ENCODE measurements around the gene VDR.
"Not testable (repeated sequence)": the region's sequence is repeated elsewhere in the genome, so short reads cannot be mapped to it uniquely, and the experiment has no call there.

The VDR gene

DNA sequence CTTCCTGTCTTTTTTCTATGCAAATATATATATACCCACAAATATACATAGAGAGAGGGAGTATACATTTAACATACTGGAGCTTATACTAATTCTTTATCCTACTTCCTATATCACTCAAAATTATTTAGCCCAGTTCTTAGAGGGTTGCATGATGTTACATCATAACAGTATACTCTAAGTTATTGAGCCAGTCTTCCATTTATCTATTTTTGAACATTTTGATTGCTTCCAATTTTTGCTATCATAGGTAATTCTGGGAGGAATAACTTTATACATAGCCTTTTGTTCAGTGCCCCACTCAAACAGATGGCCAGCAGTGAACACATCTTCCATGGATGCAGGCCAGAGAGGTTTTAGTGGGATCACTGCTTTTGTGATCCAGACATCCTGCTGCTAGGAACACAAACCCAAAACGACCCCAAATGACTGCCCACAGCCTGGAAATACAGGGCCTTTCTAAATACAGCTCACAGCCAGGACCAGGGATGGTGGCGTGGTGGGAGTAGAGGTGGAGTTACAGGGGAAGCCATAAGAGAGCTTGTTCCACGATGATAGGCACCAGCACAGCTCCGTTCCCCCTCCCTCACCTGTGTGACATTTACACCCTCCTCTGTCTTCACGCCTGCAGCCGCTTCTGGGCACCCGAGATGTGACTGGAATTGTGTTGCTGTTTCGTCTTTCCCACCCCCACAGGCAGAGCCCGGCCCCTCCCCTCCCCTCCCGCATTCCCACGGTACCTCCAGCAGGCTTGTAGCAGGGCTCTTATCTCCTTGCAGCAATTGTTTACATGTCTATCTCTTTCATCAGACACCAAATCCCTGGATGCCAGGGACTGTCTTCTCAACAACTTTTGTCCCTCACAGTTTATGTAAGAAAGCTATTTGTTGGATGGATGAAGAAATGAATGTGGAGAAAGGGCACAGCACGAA lies 54.4 kb downstream of the VDR start:
- DNase-seq = no peak

DNA sequence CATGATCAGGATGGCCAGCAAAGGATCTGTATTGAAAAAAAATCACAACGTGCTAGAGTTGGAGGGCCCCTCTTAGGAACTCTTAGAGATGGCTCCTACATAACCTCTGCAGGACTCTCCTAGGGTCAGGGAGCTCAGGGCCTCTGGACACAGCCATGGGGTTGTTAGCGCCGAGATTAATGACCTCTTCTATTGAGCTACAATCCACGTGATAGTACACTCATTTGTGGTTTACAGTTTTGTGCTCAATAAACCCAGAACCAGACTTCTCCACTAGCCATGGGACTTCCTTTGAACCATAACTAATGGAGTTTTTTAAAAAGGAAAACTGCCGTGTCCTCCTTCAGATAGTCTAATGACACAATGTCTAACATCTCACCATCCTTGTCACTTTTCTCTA lies 55.5 kb downstream of the VDR start:
- no peak for DNase-seq

DNA sequence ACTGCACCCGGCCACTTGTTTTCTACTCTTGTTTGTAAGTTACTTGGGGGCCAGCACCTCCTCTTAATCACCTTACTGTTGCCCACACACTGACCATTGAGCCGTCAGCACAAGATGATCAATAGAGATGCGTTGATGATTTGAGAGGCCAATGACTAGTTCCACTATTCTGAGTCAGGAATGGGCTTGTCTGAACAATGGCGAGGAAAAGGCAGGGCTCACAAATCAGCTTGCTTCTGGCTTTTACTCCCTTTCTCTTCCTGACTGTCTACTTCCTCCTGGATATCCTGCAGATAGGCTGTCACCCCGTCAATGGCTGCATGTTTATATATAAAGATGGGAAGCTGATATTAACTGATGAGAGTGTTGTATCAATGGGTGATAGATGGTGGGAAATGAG lies 55.9 kb downstream of the VDR start:
- DNase-seq = no peak

DNA sequence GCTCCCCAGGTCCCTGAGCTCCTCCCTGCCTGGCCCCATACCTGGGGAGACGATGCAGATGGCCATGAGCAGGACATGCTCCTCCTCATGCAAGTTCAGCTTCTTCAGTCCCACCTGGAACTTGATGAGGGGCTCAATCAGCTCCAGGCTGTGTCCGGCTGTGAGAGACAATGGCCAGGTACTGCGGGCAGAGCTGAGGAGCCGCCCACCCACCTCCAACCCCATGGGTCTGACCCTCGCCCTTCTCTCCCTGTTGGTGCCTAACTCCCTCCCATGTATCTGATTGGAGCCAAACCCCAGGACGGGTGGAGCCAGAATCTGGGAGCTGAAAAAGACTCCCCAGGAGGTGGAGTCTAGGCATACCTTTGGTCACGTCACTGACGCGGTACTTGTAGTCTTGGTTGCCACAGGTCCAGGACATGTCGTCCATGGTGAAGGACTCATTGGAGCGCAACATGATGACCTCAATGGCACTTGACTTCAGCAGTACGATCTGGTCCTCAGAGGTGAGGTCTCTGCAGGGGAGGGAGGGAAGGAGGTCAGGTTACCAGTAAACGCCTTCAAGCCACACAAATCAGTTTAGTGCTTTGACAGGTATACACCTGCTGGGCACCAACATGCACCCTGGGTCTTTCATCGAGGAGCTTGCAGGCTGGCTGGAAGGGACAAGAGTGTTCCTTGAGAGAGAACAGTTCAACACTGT lies 58.3 kb downstream of the VDR start:
- DNase-seq = no peak

DNA sequence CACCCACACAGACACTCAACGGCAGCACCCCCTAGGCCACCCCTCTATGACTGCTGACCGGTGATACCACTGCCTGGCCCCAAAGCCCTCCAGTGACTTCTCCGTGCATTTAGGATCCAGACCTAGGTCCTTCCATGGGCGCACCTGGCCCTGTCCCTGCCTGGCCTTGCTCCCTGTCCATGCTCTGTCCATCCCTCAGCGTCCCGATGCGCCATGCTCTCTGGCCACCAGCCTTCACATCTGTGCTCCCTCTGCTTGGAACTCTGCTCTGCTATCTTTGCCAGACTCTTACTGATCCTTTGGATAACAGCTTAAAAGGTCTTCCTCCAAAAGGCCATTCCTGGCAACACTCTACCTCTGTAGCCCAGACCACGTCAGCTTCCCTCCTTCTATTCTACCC lies 59.7 kb downstream of the VDR start:
- no peak for DNase-seq

DNA sequence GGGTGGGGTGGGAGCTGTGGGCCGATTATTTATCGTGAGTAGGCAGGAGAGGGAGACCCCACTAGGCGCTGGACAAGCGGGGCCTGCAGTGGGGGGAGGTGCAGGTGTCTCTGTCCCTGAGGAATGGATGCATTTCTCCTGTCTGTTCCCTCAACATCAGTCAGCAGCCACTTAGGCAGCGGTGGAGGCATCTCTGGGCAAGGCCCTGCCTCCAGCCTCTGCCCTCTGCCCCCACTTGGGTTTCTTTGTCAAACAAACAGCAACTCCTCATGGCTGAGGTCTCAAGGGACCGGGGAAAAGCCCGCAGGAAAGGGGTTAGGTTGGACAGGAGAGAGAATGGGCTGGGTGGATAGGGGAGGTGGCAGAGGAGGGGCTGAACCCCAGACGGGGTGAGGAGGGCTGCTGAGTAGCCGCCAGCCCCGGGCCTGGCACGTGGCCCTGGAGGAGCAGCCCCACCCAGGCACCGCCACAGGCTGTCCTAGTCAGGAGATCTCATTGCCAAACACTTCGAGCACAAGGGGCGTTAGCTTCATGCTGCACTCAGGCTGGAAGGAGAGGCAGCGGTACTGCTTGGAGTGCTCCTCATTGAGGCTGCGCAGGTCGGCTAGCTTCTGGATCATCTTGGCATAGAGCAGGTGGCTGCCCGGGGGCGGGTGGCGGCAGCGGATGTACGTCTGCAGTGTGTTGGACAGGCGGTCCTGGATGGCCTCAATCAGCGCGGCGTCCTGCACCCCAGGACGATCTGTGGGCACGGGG lies 60.4 kb downstream of the VDR start:
- no peak for DNase-seq

DNA sequence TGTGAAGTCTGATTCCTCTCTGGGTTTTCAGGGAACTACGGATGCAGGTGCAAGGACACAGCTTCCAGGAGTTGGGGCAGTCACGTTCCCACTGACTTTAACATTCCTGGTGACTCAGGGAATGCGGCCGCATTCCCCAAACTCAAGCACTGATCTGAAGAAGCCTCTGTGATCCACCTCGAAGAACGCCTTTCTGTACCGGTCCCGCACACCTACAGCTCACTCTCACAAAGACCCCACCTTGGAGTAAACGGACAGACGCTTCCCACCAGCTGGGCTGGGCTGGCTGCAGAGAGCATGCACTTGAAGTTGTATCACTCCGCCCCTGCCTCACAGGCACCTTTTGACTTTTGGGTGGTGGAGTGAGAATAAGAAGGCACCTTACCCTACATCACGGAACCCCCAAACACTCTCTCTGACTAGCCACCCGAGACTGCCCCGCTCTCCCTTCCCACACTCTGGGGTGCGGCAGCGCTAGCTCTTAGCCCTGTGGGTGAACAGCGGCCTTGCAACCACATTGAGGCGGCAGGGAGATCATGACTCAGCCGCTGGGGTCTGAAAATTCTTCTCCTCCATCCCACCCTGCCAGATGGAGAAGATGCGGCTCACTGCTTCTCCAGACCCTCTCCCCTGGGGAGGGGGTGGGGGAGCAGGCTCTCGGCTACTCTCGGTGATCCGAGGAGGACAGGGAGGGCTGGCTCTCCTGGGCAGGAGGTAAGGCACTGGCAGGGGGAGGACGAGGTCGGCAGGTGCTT lies 61.4 kb downstream of the VDR start:
- DNase-seq = no peak

DNA sequence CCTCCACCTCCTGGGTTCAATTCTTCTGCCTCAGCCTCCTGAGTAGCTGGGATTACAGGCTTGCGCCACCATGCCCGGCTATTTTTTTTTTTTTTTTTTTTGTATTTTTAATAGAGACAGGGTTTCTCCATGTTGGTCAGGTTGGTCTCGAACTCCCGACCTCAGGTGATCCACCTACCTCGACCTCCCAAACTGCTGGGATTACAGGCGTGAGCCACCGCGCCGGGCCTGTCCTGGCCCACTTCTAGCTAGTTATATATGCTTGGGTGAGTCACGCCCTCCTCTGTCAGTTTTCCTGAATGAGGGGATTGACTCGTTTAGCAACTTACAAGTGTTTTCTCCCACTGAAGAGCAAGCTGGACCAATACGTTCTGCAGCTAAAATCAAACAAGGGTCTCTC lies 62.3 kb downstream of the VDR start:
- DNase-seq = not testable (repeated sequence)

DNA sequence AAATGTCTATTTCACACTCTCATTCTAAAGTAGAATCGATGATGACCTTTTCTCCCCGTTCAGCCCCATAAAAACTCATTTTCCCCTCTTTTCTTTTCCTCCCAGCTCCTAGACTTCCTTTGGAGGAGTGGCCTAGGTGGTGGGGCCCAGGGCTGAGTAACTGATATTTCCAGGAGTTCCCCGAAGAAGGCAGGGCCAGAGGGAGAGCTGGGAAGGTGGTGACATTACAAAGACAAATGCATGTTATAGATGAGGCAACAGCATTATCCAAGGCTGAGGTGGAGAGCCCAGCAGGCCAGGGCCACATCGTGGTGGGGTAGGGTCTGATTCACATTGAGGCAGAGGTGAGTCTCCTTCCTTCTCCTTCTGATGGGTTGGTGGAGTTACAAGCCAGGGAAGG lies 62.9 kb downstream of the VDR start:
- DNase-seq = no peak

DNA sequence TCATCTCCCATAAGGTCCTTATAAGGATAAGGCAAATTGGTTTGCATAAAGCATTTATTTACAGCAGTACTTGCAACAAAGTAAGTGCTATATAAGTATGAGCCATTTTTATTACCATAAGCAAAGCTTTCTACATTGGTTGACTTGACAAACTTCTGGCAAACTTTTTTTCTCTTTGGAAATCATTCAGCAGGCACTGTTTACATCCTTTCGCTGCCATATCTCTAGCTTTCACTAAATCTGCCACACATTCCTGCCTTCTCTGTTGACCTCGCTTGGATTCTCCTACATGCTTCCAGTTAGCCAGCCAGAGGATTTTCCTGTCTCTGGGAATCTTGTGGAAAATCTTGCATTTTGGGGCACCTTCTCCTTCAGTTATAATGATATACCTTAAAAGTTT lies 63.3 kb downstream of the VDR start:
- no peak for DNase-seq

DNA sequence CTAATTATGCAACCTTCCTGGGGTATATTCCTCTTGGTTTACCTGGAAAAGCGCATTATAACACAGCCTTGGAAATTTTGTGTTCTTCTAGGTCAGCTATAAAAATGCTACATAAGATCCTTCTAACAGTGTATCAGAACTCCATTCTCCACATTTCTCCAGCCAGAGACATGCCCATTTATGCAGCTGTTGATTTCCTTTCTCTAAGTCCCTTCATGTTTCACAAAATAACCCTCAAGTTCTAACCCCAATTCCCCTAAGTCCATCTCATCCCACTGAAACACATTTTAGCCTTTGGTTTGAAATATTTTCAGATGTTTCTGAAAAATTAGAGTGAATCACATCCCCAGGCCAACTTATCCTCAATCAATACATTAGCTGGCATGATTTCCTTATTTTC lies 64.2 kb downstream of the VDR start:
- DNase-seq = no peak

DNA sequence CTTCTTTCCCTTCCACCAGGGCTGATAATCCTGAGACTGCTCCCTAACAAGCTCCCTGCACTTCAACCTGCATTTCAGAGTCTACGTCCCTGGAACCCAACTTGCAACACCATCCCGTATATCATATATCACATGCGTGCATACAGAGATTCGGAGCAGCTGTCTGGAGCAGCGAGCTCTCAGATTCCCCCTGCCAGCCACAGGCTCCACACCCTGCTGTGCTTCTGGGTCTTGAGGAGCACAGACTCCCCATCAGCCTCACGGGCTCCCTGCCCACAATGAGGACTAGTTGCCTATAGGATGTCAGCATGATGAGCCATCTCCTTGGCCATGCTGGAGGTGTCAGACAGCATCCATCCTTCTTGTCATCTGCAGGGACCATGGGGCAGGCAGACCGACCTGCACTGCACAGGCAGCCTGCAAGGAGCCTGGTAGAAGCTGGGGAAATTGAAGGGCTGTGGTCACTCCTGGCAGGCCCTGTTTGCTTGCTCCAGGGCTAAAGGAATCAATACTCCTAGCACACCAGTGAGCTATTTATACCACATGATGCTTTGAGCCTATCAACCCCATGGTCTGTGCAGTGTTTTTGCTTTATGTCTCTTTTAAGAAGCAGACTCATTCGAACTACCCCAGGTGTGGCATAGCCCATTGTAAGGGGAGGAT lies 65.4 kb downstream of the VDR start:
- no peak for DNase-seq

DNA sequence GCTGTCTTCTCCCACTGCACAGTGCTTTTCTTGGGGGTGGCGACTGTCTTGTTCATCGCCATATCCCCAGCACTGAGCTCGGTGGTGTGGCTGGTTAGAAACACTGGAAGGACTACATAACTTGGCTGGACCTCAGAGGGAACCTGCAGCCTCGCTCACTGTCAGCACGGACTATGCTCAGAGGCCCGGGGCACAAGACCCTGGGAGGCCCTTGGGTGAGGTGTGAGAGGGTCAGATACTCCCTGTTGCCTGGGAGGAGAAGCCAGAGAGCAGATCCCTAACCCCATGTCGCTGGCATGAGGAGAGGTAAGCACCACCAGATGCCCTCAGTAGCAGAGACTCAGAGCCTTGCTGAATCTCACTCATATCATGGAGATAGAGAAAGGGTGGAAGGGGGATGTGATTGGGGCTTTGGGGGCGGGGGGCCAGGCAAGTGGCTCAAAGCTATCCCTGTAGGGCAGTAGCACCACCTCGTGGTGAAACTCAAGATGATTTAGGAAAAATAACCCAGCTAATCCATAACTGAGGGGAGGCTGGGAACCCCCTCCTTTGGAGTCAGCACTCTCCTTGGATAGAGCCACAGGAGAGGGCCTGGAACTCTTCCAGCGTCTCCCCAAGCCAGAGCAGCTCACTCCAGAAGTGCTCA lies 66.4 kb downstream of the VDR start:
- peak in 32 of 56 donors; percentile 9 to 61 (median 26) for DNase-seq

DNA sequence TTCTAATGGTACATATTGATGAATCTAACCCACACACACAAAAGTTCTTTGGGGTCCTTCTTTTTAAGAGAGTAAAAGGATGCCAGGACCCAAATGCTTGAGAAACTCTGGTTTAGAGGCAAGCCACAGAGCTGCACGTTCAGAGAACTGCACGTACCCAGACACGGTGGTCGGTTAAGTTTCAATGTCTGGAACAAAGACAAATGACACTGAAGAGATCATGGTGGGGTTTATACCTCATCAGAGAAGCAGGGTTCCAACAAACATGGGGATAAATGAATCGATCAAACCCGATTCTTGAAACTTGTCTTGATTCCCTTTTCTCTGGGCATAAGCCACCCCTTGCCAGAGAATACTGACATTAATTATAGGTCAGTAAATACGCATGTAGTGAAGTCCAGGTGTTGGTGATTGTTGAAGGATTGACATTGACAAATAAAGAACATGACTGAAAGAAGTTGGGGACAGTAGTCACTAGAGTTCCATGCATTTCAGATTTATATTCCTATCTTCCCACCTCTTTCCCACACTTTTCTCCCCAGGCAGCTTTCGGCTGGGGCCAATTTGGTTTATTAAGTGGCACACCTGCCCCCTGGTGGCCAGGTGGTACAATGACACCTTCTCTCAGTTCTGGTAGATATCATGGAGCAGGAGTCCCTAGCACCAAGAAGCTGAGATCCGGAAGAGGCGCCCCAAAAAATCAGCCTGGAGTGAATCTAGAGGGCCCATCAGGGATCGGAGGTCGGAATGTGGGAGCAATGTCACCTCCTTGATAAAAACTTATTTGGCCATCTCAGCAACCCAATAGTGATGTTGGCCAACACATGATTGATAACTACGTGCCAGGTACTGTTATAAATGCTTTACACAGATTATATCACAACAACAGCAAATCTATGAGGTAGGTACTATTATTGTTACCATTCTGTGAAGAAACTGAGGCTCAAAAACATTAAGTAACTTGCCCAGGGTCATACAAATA lies 67.3 kb downstream of the VDR start:
- peak in 41 of 56 donors; percentile 5 to 79 (median 35) for DNase-seq

DNA sequence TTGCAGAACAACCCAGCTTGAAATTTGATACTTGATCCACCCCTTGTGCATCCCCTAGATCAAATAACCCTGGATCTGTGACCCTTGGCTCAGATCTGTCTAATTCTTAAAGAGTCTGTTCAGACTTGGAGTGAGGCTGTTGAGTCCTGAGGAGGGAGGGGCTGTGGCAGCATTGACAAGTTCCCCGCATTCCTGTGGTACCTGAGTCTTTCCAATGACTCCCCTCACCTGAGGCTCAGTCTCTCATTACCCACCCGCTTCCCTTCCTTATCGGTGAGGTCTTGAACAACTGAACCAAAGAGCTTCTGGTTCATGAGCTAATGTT lies 69.0 kb downstream of the VDR start:
- DNase-seq = no peak

DNA sequence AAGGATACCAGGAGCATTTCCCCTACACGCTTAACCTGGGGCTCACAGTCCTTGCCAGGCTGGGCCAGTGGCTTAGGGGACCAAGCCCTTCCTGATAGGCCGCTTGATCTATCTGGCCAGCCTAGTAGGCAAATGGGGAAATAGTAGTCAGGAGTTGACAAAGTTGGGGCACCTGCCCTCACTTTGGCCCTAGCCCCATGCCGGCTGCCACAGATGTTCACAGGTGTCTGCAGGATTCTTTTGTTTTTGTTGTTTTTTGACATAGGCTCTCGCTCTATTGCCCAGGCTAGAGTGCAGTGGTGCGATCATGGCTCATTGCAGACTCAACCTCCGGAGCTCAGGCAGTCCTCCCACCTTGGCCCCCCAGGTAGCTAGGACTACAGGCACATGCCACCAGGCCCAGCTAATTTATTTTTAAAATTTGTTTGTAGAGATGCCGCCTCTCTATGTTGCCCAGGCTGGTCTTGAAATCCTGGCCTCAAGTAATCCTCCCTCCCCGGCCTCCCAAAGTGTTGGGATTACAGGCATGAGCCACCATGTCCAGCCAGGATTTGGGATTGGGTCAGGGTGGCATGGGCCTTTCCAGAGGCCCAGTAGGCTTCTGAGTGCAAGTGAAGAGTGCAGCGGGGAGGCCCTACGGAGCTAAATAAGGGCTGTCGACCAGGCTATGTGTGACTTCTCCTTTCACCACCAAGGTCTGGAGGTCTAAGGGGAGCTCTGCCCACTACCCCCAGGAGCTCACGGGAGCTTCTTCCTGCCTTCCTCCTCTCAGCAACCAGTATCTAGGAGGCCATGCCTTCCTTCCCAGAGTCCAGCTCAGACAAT lies 69.6 kb downstream of the VDR start:
- no peak for DNase-seq

DNA sequence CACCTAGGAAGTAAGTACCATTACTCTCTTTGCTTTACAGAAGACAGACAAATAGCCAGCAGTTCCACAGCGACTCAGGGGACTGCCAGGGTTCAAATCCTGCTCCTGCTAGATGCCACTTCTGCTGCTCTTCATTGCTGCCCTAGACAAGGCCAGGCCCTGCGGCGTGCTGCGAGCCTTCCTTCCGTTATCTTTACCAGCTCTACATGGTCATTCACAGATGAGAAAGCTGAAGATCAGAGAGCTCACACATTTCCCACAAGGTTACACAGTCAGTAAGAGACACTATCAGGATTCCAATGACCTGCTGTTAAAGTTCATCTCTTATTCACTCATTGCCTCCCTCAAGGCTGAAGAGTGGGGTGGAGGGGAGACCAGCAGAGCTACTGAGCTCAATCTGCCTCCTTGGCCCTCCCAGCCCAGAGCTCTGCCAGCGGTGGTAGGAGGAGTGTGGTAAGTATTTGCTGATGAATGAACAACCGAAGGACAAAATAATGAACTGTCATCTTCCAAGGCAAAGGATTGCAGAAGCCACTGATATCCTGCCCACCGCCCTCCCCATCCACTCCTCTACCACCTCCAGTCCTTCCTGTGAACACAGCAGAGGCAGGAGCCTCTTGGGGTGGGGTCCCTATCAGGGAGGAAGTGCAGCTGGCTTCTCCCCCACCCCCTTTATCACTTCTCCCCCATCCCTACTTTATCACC lies 70.4 kb downstream of the VDR start:
- DNase-seq = no peak
